Ishikawa (cell line): ENCODE data around the gene ZNF555.

Experiments used
- CEBPB ChIP-seq: IDR thresholded peaks from 2 replicates; pipeline ENCODE4 v1.6.1; 2012
- CREB1 ChIP-seq: IDR thresholded peaks from 2 replicates; pipeline ENCODE4 v1.6.1; 2012; ENCODE audit warnings: low read depth
- EGR1 ChIP-seq: IDR thresholded peaks from 2 replicates; pipeline ENCODE4 v1.6.1; 2012
- EP300 ChIP-seq: IDR thresholded peaks from 2 replicates; pipeline ENCODE4 v1.6.1; 2012; ENCODE audit warnings: borderline replicate concordance
- FOXM1 ChIP-seq: IDR thresholded peaks from 2 replicates; pipeline ENCODE4 v1.6.1; 2012; ENCODE audit warnings: low read depth, borderline replicate concordance
- MAX ChIP-seq: IDR thresholded peaks from 2 replicates; pipeline ENCODE4 v1.6.1; 2012
- NFIC ChIP-seq: IDR thresholded peaks from 2 replicates; pipeline ENCODE4 v1.6.1; 2012
- RAD21 ChIP-seq: IDR thresholded peaks from 2 replicates; pipeline ENCODE4 v1.6.1; 2012; ENCODE audit warnings: low read depth
- REST ChIP-seq: IDR thresholded peaks from 2 replicates; pipeline ENCODE4 v1.6.1; 2012; ENCODE audit warnings: low read depth, mild to moderate bottlenecking
- TAF1 ChIP-seq: IDR thresholded peaks from 2 replicates; pipeline ENCODE4 v1.6.1; 2012; ENCODE audit warnings: low read depth, mild to moderate bottlenecking
- TCF12 ChIP-seq: IDR thresholded peaks from 2 replicates; pipeline ENCODE4 v1.6.1; 2012; ENCODE audit warnings: low read depth
- TEAD4 ChIP-seq: IDR thresholded peaks from 2 replicates; pipeline ENCODE4 v1.6.1; 2012
- USF1 ChIP-seq: IDR thresholded peaks from 2 replicates; pipeline ENCODE4 v1.6.1; 2012
- YY1 ChIP-seq: IDR thresholded peaks from 2 replicates; pipeline ENCODE4 v1.6.1; 2012; ENCODE audit warnings: low read depth
- ZBTB7A ChIP-seq: IDR thresholded peaks from 2 replicates; pipeline ENCODE4 v1.6.1; 2012; ENCODE audit warnings: low read depth

The ZNF555 gene

GRCh38 chr19:2863816-2864215, 22.5 kb downstream of the ZNF555 start:
- TF ChIP-seq YY1 = no peak
- no peak for TF ChIP-seq TCF12
- TF ChIP-seq EP300 = no peak
- no peak for TF ChIP-seq TAF1
- no peak for TF ChIP-seq EGR1
- TF ChIP-seq CREB1 = no peak
- TF ChIP-seq FOXM1 = no peak
- TF ChIP-seq RAD21 = no peak

- TF ChIP-seq TCF12 (no peak), EGR1 (no peak), YY1 (no peak), REST (no peak), USF1 (no peak), RAD21 (no peak), TAF1 (no peak)
Measured at GRCh38 chr19:2865334-2866100, 24.2 kb downstream of the ZNF555 start.

GRCh38 chr19:2866495-2867024, 25.3 kb downstream of the ZNF555 start:
- TF ChIP-seq YY1 = no peak
- TF ChIP-seq EP300 = no peak
- TF ChIP-seq REST = no peak
- no peak for TF ChIP-seq EGR1
- no peak for TF ChIP-seq TAF1
- no peak for TF ChIP-seq NFIC
- TF ChIP-seq CREB1 = no peak
- TF ChIP-seq FOXM1 = no peak
- no peak for TF ChIP-seq TCF12
- TF ChIP-seq ZBTB7A = no peak
- TF ChIP-seq CEBPB = no peak
- TF ChIP-seq RAD21 = no peak
- no peak for TF ChIP-seq MAX
- TF ChIP-seq USF1 = no peak
- TF ChIP-seq TEAD4 = no peak

- TF ChIP-seq TEAD4 (no peak), MAX (peak; percentile 71), CEBPB (no peak), EGR1 (no peak), REST (no peak), TAF1 (peak; percentile 24; the same call in 1 of the 2 replicates)
Measured at GRCh38 chr19:2867025-2867991, 26.0 kb downstream of the ZNF555 start, which contains the start of gene ZNF556. Gene ZNF556 (plus strand): TSS chr19:2867335. CDS start chr19:2867422, 87 bp downstream.
